ENCODE data around the gene ADGRD2. TPM values are rescaled to one million over a fixed set of nuclear protein-coding genes. Genes with fewer than 3 reads are reported as not detected.

ADGRD2 gene
- total RNA-seq, 1 experiment from 2014 or later, result 1.5 TPM

GRCh38 chr9:124506931-124507879 is 57.0 kb downstream of the ADGRD2 start, which contains the start of gene NR5A1:
Gene NR5A1 (minus strand): TSS chr9:124507399. CDS start chr9:124503395, 4,004 bp downstream.
- no peak within 1 kb of the TSS; a peak in 1 of 5 replicates for H3K4me3 Mint-ChIP-seq
- no peak for TF ChIP-seq CTCF (conservative IDR thresholded peaks at IDR 0.05)
- Histone ChIP-seq H3K27ac (ENCODE audit: insufficient read length, low read depth, low read length) (no peak within 1 kb of the TSS), H3K4me2 (ENCODE audit: insufficient read depth, insufficient read length, low read length) (no peak within 1 kb of the TSS), H3K23me2 (ENCODE audit: insufficient read length, low read depth, low read length, poor library complexity, severe bottlenecking) (peaks cover 6% of the 10 kb centered on the region), H3K9me3 (ENCODE audit: control insufficient read depth, low read depth, low read length) (no peaks in the 10 kb centered on the region), H2BK5ac (ENCODE audit: insufficient read length, low read length) (no peak within 1 kb of the TSS), H3K79me1 (ENCODE audit: insufficient read depth, low read depth, low read length, poor library complexity, severe bottlenecking) (no peaks in the 10 kb centered on the region), H2BK12ac (ENCODE audit: insufficient read length, low read depth, low read length) (no peak within 1 kb of the TSS), H3K27me3 (ENCODE audit: insufficient read depth, low read length) (peaks cover 28% of the 10 kb centered on the region), H4K8ac (replicated peaks; ENCODE audit: insufficient read length, low read depth, low read length) (no peak within 1 kb of the TSS), H3K9ac (ENCODE audit: extremely low read depth, insufficient read length, low read length) (no peak within 1 kb of the TSS), H3K4me1 (ENCODE audit: insufficient read depth, low read length) (peaks cover 4% of the 10 kb centered on the region; the same call in 1 of the 2 replicates), H4K91ac (ENCODE audit: insufficient read length, low read depth, low read length) (no peak within 1 kb of the TSS), H3T11ph (ENCODE audit: low read length) (no peak within 1 kb of the TSS), H3K56ac (ENCODE audit: insufficient read length, low read depth, low read length) (no peak within 1 kb of the TSS), H2BK15ac (ENCODE audit: low read depth, low read length) (no peak within 1 kb of the TSS), H3K18ac (ENCODE audit: insufficient read length, low read depth, low read length) (no peak within 1 kb of the TSS), H3K79me2 (ENCODE audit: insufficient read depth, low read length) (no peaks in the 10 kb centered on the region), H3K14ac (ENCODE audit: insufficient read depth, low read length) (no peak within 1 kb of the TSS), H3K23ac (ENCODE audit: insufficient read length, low read depth, low read length) (no peak within 1 kb of the TSS), H2BK20ac (ENCODE audit: low read depth, low read length, poor library complexity, severe bottlenecking) (no peak within 1 kb of the TSS), H4K5ac (ENCODE audit: insufficient read length, low read depth, low read length) (no peak within 1 kb of the TSS), H3K4ac (ENCODE audit: low read depth, low read length) (no peak within 1 kb of the TSS), H2AK5ac (ENCODE audit: insufficient read length, low read length) (no peak within 1 kb of the TSS), H4K20me1 (ENCODE audit: control insufficient read depth, insufficient read depth, insufficient read length) (no peaks in the 10 kb centered on the region), H2BK120ac (ENCODE audit: low read depth, low read length, poor library complexity, severe bottlenecking) (no peak within 1 kb of the TSS), H2AFZ (ENCODE audit: low read length) (no peak within 1 kb of the TSS)
- peaks cover 43% of the 10 kb centered on the region for H3K27me3 Mint-ChIP-seq (ENCODE audit: low read depth)
- H3K9me3 Mint-ChIP-seq, result peaks cover 0 to 8% of the 10 kb centered on the region in 2 experiments; a peak in 3 of 5 replicates
- peak; percentile 31 for DNase-seq
- WGBS (ENCODE audit: extremely low coverage, insufficient read length, low lambda C conversion rate), result no CpG with 5 or more reads among the region's 34 CpGs
- no peak within 1 kb of the TSS for H3K27ac Mint-ChIP-seq
- H3K36me3 Mint-ChIP-seq (ENCODE audit: insufficient read depth in 1 of 3, low read depth in 3 of 3), result peaks cover 0 to 2% (median 0%) of the 10 kb centered on the region in 3 experiments; a peak in 1 of 7 replicates
- peaks cover 9 to 31% of the 10 kb centered on the region in 2 experiments for H3K4me1 Mint-ChIP-seq

Measured in H9 (cell line).